Neuronal stem cell (in vitro differentiated cells): ENCODE results near the gene TMEM167A.

Source experiments
- DNase-seq: peaks from one replicate; pipeline ENCODE4 v3.0.0-alpha.2; 2013; ENCODE audit warnings: low spot score
- H2AFZ ChIP-seq: one replicate; pipeline ENCODE4 v1.6.1; 2013; ENCODE audit warnings: mild to moderate bottlenecking, low read length, inconsistent platforms
- H2AK5ac ChIP-seq: 2 replicates; pipeline ENCODE4 v1.6.1; 2013; ENCODE audit warnings: low read depth, mild to moderate bottlenecking, inconsistent platforms, low read length, moderate library complexity, mixed read lengths
- H2BK120ac ChIP-seq: 2 replicates; pipeline ENCODE4 v1.6.1; 2013; ENCODE audit warnings: low read depth, mild to moderate bottlenecking, inconsistent platforms, low read length, moderate library complexity, mixed read lengths
- H2BK12ac ChIP-seq: one replicate; pipeline ENCODE4 v1.6.1; 2013; ENCODE audit warnings: low read length, inconsistent platforms
- H2BK15ac ChIP-seq: 2 replicates; pipeline ENCODE4 v1.6.1; 2013; ENCODE audit warnings: mild to moderate bottlenecking, low read length, inconsistent platforms, mixed read lengths
- H2BK5ac ChIP-seq: one replicate; pipeline ENCODE4 v1.6.1; 2013; ENCODE audit warnings: inconsistent platforms, mild to moderate bottlenecking, low read length, moderate library complexity
- H3K14ac ChIP-seq: one replicate; pipeline ENCODE4 v1.6.1; 2013; ENCODE audit warnings: low read length, inconsistent platforms
- H3K18ac ChIP-seq: 2 replicates; pipeline ENCODE4 v1.6.1; 2013; ENCODE audit warnings: low read length, inconsistent platforms
- H3K23ac ChIP-seq: 2 replicates; pipeline ENCODE4 v1.6.1; 2013; ENCODE audit warnings: low read depth, mild to moderate bottlenecking, mixed read lengths, low read length, inconsistent platforms; ENCODE audit not compliant: poor library complexity
- H3K27ac ChIP-seq: replicated peaks from 3 replicates; pipeline ENCODE4 v1.5.1; 2013; ENCODE audit warnings: low read length, inconsistent platforms
- H3K27me3 ChIP-seq, 3 experiments: 2 replicates each; pipeline ENCODE4 v1.6.1; 2013; ENCODE audit warnings: low read length in 3 of 3, mild to moderate bottlenecking in 2 of 3, inconsistent platforms in 1 of 3, low read depth in 1 of 3, mixed read lengths in 1 of 3, moderate library complexity in 1 of 3; ENCODE audit not compliant: control insufficient read depth in 3 of 3, insufficient read depth in 3 of 3
- H3K36me3 ChIP-seq, 2 donors: replicated peaks in 1 of 2; 2 replicates each; pipeline ENCODE4 v1.6.1; 2013; ENCODE audit warnings: low read length in 2 of 2; ENCODE audit not compliant: control insufficient read depth in 2 of 2, insufficient read depth in 2 of 2
- H3K4ac ChIP-seq: 2 replicates; pipeline ENCODE4 v1.6.1; 2013; ENCODE audit warnings: inconsistent platforms, mild to moderate bottlenecking, low read length, moderate library complexity
- H3K4me1 ChIP-seq, 2 donors: 1 replicate in 1 of 2; 2 replicates in 1 of 2; pipeline ENCODE4 v1.6.1; 2013; ENCODE audit warnings: low read length in 2 of 2, low read depth in 1 of 2; ENCODE audit not compliant: control insufficient read depth in 2 of 2, insufficient read depth in 1 of 2
- H3K4me2 ChIP-seq: one replicate; pipeline ENCODE4 v1.6.1; 2013; ENCODE audit warnings: mild to moderate bottlenecking, low read length, inconsistent platforms; ENCODE audit not compliant: insufficient read depth, poor library complexity, severe bottlenecking
- H3K4me3 ChIP-seq, 2 donors: 2 replicates each; pipeline ENCODE4 v1.5.1; 2013; ENCODE audit warnings: low read length in 2 of 2, mild to moderate bottlenecking in 2 of 2, inconsistent platforms in 1 of 2, moderate library complexity in 1 of 2
- H3K79me1 ChIP-seq: one replicate; pipeline ENCODE4 v1.6.1; 2013; ENCODE audit warnings: low read depth, mild to moderate bottlenecking, inconsistent platforms, low read length, moderate library complexity
- H3K9ac ChIP-seq: one replicate; pipeline ENCODE4 v1.6.1; 2013; ENCODE audit warnings: mild to moderate bottlenecking, low read depth, low read length, inconsistent platforms; ENCODE audit not compliant: poor library complexity
- H3K9me3 ChIP-seq, 2 donors: replicated peaks in 1 of 2; 2 replicates each; pipeline versions ENCODE3 to v1.6.1; 2013; ENCODE audit warnings: low read length in 2 of 2, mild to moderate bottlenecking in 2 of 2, inconsistent platforms in 1 of 2, low read depth in 1 of 2, mixed read lengths in 1 of 2, moderate library complexity in 1 of 2; ENCODE audit not compliant: control insufficient read depth in 2 of 2, insufficient read depth in 1 of 2
- H4K8ac ChIP-seq: one replicate; pipeline ENCODE4 v1.6.1; 2013; ENCODE audit warnings: low read depth, mild to moderate bottlenecking, inconsistent platforms, low read length, moderate library complexity
- H4K91ac ChIP-seq: one replicate; pipeline ENCODE4 v1.6.1; 2013; ENCODE audit warnings: low read length, low read depth, mild to moderate bottlenecking, inconsistent platforms; ENCODE audit not compliant: poor library complexity
- WGBS, 2 donors: extraction: QIAGEN DNeasy Blood & Tissue Kit; methylation state at CpG; one replicate each; pipeline ENCODE4 v1.1.7; 2013; ENCODE audit warnings: missing lambda C conversion rate in 2 of 2, mixed read lengths in 1 of 2; ENCODE audit not compliant: insufficient read length in 2 of 2, insufficient replicate concordance in 1 of 2; ENCODE audit errors: extremely low coverage in 2 of 2; 5-methylcytosine and 5-hydroxymethylcytosine counted together

Gene TMEM167A

GRCh38 chr5:83048277-83048676 is 28.9 kb downstream of the TMEM167A start:
- H2AFZ ChIP-seq = no peak overlapping the region
- no peak overlapping the region for H2BK15ac ChIP-seq
- no peaks in the 10 kb centered on the region for H3K4me1 ChIP-seq
- H3K23ac ChIP-seq = no peak overlapping the region
- no peak overlapping the region for H3K27ac ChIP-seq
- H2AK5ac ChIP-seq = no peak overlapping the region
- no peak overlapping the region for H2BK5ac ChIP-seq
- no peak overlapping the region for H4K8ac ChIP-seq
- H3K4me2 ChIP-seq = no peak overlapping the region
- H3K36me3 ChIP-seq = peaks cover 5 to 36% of the 10 kb centered on the region in 2 donors
- H3K9ac ChIP-seq = no peak overlapping the region
- peaks cover 0 to 3% of the 10 kb centered on the region in 2 donors for H3K9me3 ChIP-seq
- no peak overlapping the region for H3K18ac ChIP-seq
- H3K14ac ChIP-seq = no peak overlapping the region
- no peak overlapping the region for H3K4ac ChIP-seq
- no peak overlapping the region for H2BK120ac ChIP-seq
- no peak for DNase-seq
- H4K91ac ChIP-seq = no peak overlapping the region
- H2BK12ac ChIP-seq = no peak overlapping the region
- no peaks in the 10 kb centered on the region for H3K79me1 ChIP-seq
- no peak overlapping the region for H3K4me3 ChIP-seq
- H3K27me3 ChIP-seq = no peaks in the 10 kb centered on the region
- WGBS, 2 donors = no CpG with 5 or more reads among the region's 3 CpGs

DNA sequence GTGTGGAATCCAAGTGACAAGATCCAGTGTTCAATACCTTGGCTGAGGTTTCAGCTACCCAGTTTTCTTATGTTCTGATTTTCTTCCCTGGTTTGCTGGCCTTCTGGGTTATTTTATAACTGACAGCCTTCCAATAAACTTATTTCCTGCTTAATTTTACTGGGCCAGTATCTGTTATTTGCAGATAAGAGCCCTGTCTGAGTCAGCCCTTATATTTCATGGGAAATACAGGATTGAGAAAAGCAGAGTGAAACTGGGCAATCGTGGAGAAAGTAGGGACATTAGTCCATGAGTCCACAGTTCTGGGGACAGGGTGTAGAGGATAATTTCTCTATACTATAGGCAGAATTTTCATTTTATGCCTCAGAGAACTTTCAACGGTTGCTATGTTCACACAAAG is 32.3 kb downstream of the TMEM167A start:
- Histone ChIP-seq H3K27me3 (no peaks in the 10 kb centered on the region), H2AK5ac (no peak overlapping the region), H3K27ac (no peak overlapping the region), H4K91ac (no peak overlapping the region), H3K36me3 (peaks cover 0 to 3% of the 10 kb centered on the region in 2 donors), H3K4me1 (no peaks in the 10 kb centered on the region), H2BK15ac (no peak overlapping the region), H3K23ac (no peak overlapping the region), H2BK5ac (no peak overlapping the region), H2BK12ac (no peak overlapping the region), H2BK120ac (no peak overlapping the region), H3K14ac (no peak overlapping the region), H3K4me2 (no peak overlapping the region), H3K4me3 (no peak overlapping the region), H3K79me1 (no peaks in the 10 kb centered on the region), H3K18ac (no peak overlapping the region), H3K4ac (no peak overlapping the region), H3K9ac (no peak overlapping the region), H4K8ac (no peak overlapping the region), H3K9me3 (no peaks in the 10 kb centered on the region), H2AFZ (no peak overlapping the region)
- WGBS, 2 donors = no CpG with 5 or more reads among the region's 2 CpGs
- no peak for DNase-seq

- Histone ChIP-seq H4K91ac (no peak overlapping the region), H3K79me1 (no peaks in the 10 kb centered on the region), H2BK15ac (no peak overlapping the region), H2AK5ac (no peak overlapping the region), H2BK12ac (no peak overlapping the region), H3K4ac (no peak overlapping the region), H3K4me1 (peaks cover 0 to 1% of the 10 kb centered on the region in 2 donors), H3K27ac (no peak overlapping the region), H3K23ac (no peak overlapping the region), H3K14ac (no peak overlapping the region), H2BK5ac (no peak overlapping the region), H3K9ac (no peak overlapping the region), H3K4me2 (no peak overlapping the region), H4K8ac (no peak overlapping the region), H3K9me3 (no peaks in the 10 kb centered on the region), H3K36me3 (no peaks in the 10 kb centered on the region), H3K27me3 (no peaks in the 10 kb centered on the region), H2AFZ (no peak overlapping the region), H3K18ac (no peak overlapping the region), H2BK120ac (no peak overlapping the region), H3K4me3 (no peak overlapping the region)
- DNase-seq = no peak
- WGBS, 2 donors = no CpG with 5 or more reads among the region's 3 CpGs
These were observed 34.7 kb downstream of the TMEM167A start for GRCh38 chr5:83042507-83042906.

GRCh38 chr5:83038924-83039323 is 38.3 kb downstream of the TMEM167A start:
- Histone ChIP-seq H4K91ac (no peak overlapping the region), H4K8ac (no peak overlapping the region), H3K79me1 (no peaks in the 10 kb centered on the region), H3K27ac (no peak overlapping the region), H2AK5ac (no peak overlapping the region), H3K4ac (no peak overlapping the region), H2BK15ac (no peak overlapping the region), H3K18ac (no peak overlapping the region), H3K9me3 (no peaks in the 10 kb centered on the region), H3K4me3 (no peak overlapping the region), H2BK12ac (no peak overlapping the region), H2BK5ac (no peak overlapping the region), H3K9ac (no peak overlapping the region), H2BK120ac (no peak overlapping the region), H3K4me1 (peaks cover 10 to 27% of the 10 kb centered on the region in 2 donors), H3K27me3 (no peaks in the 10 kb centered on the region), H3K4me2 (no peak overlapping the region), H2AFZ (no peak overlapping the region), H3K36me3 (no peaks in the 10 kb centered on the region), H3K14ac (no peak overlapping the region), H3K23ac (no peak overlapping the region)
- no peak for DNase-seq
- WGBS, 2 donors = no CpG with 5 or more reads among the region's 3 CpGs
